HG03139 (cell line): ENCODE results near the gene C1orf115.
A peak's percentile ranks its signal among the peaks of the same experiment; 100 is the strongest.
"Not testable (repeated sequence)": the region's sequence is repeated elsewhere in the genome, so short reads cannot be mapped to it uniquely, and the experiment has no call there.

Experiments
- ATAC-seq: cut with Tn5 transposase; IDR thresholded peaks from one replicate; pipeline ENCODE4 v1.9.1; 2021; ENCODE audit not compliant: unreplicated experiment

Gene C1orf115

GRCh38 chr1:220717800-220718640 is 27.9 kb downstream of the C1orf115 start:
- ATAC-seq: no peak

- not testable (repeated sequence) for ATAC-seq
Measured at GRCh38 chr1:220721266-220721665, 31.1 kb downstream of the C1orf115 start.

- no peak for ATAC-seq
Measured at GRCh38 chr1:220726634-220727033, 36.5 kb downstream of the C1orf115 start.

DNA sequence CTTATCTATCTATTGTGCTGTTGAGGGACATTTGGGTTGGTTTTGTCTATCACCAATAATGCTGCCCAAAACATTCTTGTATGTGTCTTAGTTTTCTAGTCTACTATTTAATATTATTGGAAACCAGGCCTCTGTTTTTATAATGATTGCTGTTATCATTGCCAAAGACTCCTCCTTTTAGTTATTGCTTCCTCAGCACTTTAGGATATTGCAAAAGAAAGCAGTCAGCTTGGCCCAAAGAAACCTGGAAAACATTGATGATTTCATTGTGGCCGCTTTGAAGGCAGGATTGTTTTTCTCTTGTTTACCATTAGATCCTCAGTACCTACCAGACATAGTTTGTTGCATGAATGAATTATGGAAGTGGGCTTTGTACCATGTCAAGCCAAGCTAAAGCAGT is 37.4 kb downstream of the C1orf115 start:
- no peak for ATAC-seq

GRCh38 chr1:220730486-220730885 is 40.3 kb downstream of the C1orf115 start:
- ATAC-seq: no peak

DNA sequence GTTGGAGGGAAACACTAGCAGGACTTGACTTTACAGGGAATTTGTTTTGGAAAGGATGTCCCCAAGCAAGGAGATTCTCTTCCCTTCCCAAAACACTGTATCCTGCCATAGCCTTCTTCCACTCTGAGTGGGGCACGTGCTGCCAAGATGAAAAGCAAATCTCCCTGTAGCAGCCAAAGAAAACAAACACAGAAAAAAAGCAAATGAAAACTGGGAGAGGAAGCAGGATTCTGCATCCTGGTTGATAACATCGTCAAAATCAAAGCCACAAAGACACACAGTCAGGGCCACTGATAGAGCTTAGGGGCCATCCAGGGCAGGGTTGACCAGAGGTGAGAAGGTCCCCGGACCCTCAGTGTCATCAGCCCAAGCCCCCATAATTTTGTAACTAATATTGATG is 42.0 kb downstream of the C1orf115 start:
- ATAC-seq: no peak

DNA sequence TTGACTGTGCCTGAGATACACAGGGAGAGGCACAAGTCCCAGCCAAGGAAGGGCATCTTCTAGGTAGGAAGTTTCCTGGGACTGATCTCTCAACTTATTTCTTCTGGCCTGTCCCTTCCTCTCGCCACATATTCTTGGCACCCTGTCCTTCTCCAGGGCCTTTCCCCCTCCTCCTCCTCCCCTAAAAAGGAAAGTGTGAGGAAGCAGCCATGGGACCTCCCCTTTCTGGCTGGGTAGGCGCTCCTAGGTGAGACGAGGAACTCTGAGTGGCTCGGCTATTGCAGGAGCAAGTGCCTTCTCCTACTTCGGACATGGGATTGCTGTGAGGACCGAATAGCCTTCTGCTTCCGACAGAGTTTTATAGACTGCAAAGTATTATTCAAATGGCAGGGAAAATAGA is 42.5 kb downstream of the C1orf115 start:
- ATAC-seq: no peak

GRCh38 chr1:220733086-220733601 is 43.0 kb downstream of the C1orf115 start:
- ATAC-seq: peak; percentile 93

DNA sequence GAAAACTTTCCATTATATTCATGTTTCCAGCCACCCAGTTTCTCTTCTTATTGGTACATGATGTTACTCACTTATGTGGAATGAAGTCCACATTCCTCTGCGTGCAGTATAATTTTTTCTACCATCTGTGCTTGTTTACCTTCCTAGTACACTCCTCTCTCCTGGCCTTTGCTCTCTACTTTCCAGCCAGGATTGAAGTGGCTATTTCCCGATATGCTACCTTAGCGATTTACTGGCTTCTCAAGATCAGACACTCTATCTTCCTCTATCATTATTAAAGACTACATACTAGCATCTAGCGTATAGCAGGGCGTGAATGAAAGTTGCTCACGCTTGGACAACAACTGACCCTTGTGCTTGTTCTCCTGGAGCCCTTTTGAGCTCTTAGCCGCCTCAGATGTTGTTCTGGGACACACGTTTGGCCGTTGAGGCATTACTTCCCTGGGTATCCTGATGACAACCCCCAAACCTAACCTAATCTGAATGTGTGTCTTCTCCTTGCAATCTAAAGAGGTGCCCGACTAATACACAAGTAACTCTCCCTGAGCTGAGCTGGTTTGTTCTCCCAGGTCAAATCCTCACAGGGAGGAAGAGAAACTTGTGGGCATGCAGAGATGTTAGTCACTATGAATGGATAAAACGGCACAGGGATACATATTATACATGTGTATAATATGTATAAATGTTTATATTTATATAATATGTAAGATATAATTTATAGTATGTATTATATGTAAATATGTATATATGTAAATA is 44.6 kb downstream of the C1orf115 start:
- no peak for ATAC-seq

GRCh38 chr1:220736283-220736682 is 46.1 kb downstream of the C1orf115 start:
- ATAC-seq: not testable (repeated sequence)

- ATAC-seq: no peak
Measured at GRCh38 chr1:220741349-220741748, 51.2 kb downstream of the C1orf115 start.

GRCh38 chr1:220741825-220742224 is 51.7 kb downstream of the C1orf115 start:
- ATAC-seq: no peak

DNA sequence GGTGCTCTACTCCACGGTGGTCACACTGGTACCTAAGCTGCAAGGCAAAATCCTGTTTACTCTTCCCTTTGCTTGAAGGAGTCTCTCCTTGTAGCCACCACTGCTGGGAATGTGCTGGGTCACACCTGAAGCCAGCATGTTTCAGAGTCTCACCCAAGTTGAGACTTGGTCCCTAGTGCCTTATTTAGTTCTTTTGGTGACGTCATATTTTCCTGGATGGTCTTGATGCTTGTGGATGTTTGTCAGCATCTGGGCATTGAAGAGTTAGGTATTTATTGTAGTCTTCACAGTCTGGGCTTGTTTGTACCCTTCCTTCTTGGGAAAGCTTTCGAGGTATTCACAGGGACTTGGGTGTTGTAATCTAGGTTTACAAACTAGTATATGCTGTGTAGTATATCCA is 52.4 kb downstream of the C1orf115 start:
- ATAC-seq: no peak

DNA sequence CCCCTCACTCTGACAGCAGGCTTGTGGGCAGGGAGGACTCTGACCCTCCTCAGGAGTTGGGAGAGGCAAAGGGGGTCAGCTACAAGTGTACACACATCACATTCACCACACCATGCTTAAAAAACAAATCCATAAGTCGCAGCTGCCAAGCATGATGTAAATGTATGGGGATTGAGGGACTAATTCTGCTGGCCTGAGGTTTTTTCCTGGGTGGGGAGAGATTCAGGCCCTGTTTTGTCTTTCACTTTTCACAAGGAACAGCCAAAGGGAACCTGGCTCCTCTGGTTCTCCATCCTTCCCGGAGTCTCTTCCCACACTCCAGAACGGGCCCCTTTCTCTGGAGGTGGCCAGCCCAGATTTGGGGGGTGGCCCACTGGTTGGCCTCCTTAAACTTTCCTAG is 56.7 kb downstream of the C1orf115 start:
- no peak for ATAC-seq

DNA sequence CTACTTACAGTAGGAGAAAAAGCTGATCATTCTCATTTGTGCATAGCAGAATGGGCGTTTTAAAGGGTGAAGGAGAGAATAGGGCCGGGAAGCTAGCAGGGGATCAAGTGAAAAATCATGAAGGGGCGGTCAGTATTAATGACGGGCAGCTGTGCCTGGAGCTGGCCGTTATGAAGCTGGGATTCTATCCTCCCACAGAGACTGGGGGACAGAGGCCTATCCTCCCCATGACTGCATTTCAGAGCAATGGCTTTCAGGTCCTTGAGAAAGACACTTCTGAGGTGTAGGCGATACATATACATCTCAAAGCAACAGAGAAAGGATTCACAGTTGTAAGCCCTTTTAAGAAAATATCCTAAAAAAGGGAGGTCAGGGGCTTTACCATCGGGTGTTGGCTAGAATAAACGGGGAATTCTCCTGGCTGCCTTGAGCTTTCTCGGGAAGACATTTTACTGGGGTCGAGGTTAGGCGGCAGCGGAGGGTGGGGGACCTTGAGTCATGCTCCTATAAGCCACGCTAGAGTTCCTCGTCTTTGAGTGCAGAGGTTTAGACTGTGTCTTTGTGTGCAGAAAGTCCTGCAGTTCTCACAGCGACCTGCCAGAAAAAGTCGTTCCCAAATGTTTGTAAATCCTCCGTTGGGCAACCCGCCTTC is 57.4 kb downstream of the C1orf115 start:
- ATAC-seq: no peak

- peak; percentile 75 for ATAC-seq
Measured at GRCh38 chr1:220748089-220748934, 58.1 kb downstream of the C1orf115 start, which contains the start of gene MTARC2. Gene MTARC2, plus strand, starts transcription at chr1:220748322. Its CDS starts 210 bp downstream, at chr1:220748532.
